ENCODE measurements around the gene GCAT.

The GCAT gene

GRCh38 chr22:37807410-37808293, at the start of gene GCAT:
GCAT (plus strand) TSS chr22:37807934; CDS start chr22:37807968, 34 bp downstream.
- Histone ChIP-seq H3K36me3 (ENCODE audit: control insufficient read depth, insufficient read depth, low read length) (no peaks in the 10 kb centered on the region), H3K4me1 (ENCODE audit: control insufficient read depth, insufficient read depth, low read length) (peaks cover 27% of the 10 kb centered on the region), H3K9ac (ENCODE audit: low read depth, low read length) (peak within 1 kb of the TSS; percentile 65), H3K9me3 (ENCODE audit: control insufficient read depth, insufficient read depth, low read length) (no peaks in the 10 kb centered on the region), H3K27ac (ENCODE audit: low read depth, low read length) (no peak within 1 kb of the TSS), H3K4me3 (ENCODE audit: low read depth, low read length) (peak within 1 kb of the TSS; percentile 86), H3K27me3 (ENCODE audit: control insufficient read depth, insufficient read depth, low read length) (peaks cover 54% of the 10 kb centered on the region)

- Histone ChIP-seq H3K9ac (ENCODE audit: low read depth, low read length) (no peak overlapping the region), H3K36me3 (ENCODE audit: control insufficient read depth, insufficient read depth, low read length) (peaks cover 67% of the 10 kb centered on the region), H3K27ac (ENCODE audit: low read depth, low read length) (no peak overlapping the region)
Observed at GRCh38 chr22:37758694-37759093, 49.0 kb upstream of the GCAT start.

GRCh38 chr22:37759281-37759680, 48.5 kb upstream of the GCAT start:
- no peak overlapping the region for H3K9ac ChIP-seq (ENCODE audit: low read depth, low read length)
- H3K9me3 ChIP-seq (ENCODE audit: control insufficient read depth, insufficient read depth, low read length) = no peaks in the 10 kb centered on the region
- no peaks in the 10 kb centered on the region for H3K4me1 ChIP-seq (ENCODE audit: control insufficient read depth, insufficient read depth, low read length)
- H3K27me3 ChIP-seq (ENCODE audit: control insufficient read depth, insufficient read depth, low read length) = no peaks in the 10 kb centered on the region
- peaks cover 67% of the 10 kb centered on the region for H3K36me3 ChIP-seq (ENCODE audit: control insufficient read depth, insufficient read depth, low read length)
- no peak overlapping the region for H3K27ac ChIP-seq (ENCODE audit: low read depth, low read length)
- no peak overlapping the region for H3K4me3 ChIP-seq (ENCODE audit: low read depth, low read length)

More at GRCh38 chr22:37758694-37759093, 49.0 kb upstream of the GCAT start:
- H3K4me3 ChIP-seq (ENCODE audit: low read depth, low read length) = no peak overlapping the region
- H3K4me1 ChIP-seq (ENCODE audit: control insufficient read depth, insufficient read depth, low read length) = no peaks in the 10 kb centered on the region
- no peaks in the 10 kb centered on the region for H3K9me3 ChIP-seq (ENCODE audit: control insufficient read depth, insufficient read depth, low read length)
- H3K27me3 ChIP-seq (ENCODE audit: control insufficient read depth, insufficient read depth, low read length) = no peaks in the 10 kb centered on the region

DNA sequence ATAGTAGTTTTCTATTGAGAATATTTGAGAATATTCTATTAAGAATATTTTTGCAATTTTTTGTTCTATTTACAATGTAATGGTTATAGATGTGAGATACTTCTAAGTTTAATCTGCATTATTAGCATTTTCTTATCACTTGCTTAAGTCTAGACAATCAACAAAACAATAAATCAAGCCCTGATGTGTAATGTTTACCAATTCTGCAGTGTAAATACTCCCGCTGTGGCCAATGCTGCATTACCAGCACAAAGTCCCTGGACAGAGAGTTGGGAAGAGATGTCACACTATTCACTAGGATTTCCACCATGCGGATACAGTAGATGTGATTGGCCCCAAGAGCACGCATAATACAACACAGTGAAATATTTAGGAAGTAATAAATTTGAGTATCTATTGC, 47.6 kb upstream of the GCAT start:
- no peaks in the 10 kb centered on the region for H3K9me3 ChIP-seq (ENCODE audit: control insufficient read depth, insufficient read depth, low read length)
- no peak overlapping the region for H3K27ac ChIP-seq (ENCODE audit: low read depth, low read length)
- H3K9ac ChIP-seq (ENCODE audit: low read depth, low read length) = no peak overlapping the region
- peaks cover 59% of the 10 kb centered on the region for H3K36me3 ChIP-seq (ENCODE audit: control insufficient read depth, insufficient read depth, low read length)
- no peaks in the 10 kb centered on the region for H3K27me3 ChIP-seq (ENCODE audit: control insufficient read depth, insufficient read depth, low read length)
- H3K4me1 ChIP-seq (ENCODE audit: control insufficient read depth, insufficient read depth, low read length) = no peaks in the 10 kb centered on the region
- no peak overlapping the region for H3K4me3 ChIP-seq (ENCODE audit: low read depth, low read length)

DNA sequence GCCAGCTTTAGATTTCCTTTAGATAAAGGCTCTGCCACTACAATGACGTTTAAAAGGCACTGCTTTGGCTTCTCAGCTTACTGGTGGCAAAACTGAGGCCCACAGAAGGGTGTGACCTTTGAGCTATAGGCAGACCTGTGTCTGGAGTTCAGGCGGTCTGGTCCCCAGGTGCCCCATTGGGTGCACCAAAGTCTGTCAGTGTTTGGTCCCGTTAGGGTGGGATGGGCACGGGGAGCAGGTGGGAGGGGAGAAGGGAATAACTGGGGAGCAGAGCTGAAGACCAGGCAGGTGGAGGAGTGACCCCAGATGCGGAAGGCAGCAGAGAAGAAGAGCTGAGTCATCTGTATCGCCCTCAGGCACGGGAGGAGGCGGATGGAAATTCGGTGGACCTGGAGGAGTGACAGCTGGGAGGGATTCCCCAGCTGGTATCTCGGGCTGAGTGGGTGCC, 45.3 kb upstream of the GCAT start:
- no peaks in the 10 kb centered on the region for H3K4me1 ChIP-seq (ENCODE audit: control insufficient read depth, insufficient read depth, low read length)
- no peaks in the 10 kb centered on the region for H3K27me3 ChIP-seq (ENCODE audit: control insufficient read depth, insufficient read depth, low read length)
- no peak overlapping the region for H3K9ac ChIP-seq (ENCODE audit: low read depth, low read length)
- H3K9me3 ChIP-seq (ENCODE audit: control insufficient read depth, insufficient read depth, low read length) = no peaks in the 10 kb centered on the region
- H3K27ac ChIP-seq (ENCODE audit: low read depth, low read length) = no peak overlapping the region
- H3K36me3 ChIP-seq (ENCODE audit: control insufficient read depth, insufficient read depth, low read length) = peaks cover 43% of the 10 kb centered on the region
- H3K4me3 ChIP-seq (ENCODE audit: low read depth, low read length) = no peak overlapping the region

DNA sequence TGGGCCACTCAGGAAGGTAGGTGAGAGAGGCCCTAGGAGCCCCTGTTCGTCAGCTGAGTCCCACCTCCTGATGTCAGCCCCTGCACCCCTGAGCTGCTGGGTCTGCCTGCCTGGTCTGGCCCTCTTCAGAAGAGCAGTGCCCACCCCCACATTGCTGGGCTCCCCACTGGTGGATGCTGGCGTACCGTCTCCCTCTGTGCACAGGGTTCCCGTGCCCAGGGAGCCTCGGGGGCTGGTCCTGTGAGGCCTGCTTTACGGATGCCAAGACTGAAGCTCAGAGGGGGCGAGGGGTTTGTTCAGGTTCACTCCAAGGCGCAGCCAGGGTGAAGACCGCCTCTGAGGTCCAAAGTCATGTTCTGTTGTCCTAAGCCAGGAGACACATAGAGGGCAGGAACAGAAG, 44.7 kb upstream of the GCAT start:
- Histone ChIP-seq H3K9ac (ENCODE audit: low read depth, low read length) (no peak overlapping the region), H3K36me3 (ENCODE audit: control insufficient read depth, insufficient read depth, low read length) (peaks cover 41% of the 10 kb centered on the region), H3K27ac (ENCODE audit: low read depth, low read length) (no peak overlapping the region), H3K9me3 (ENCODE audit: control insufficient read depth, insufficient read depth, low read length) (no peaks in the 10 kb centered on the region), H3K4me1 (ENCODE audit: control insufficient read depth, insufficient read depth, low read length) (no peaks in the 10 kb centered on the region), H3K27me3 (ENCODE audit: control insufficient read depth, insufficient read depth, low read length) (no peaks in the 10 kb centered on the region), H3K4me3 (ENCODE audit: low read depth, low read length) (no peak overlapping the region)

DNA sequence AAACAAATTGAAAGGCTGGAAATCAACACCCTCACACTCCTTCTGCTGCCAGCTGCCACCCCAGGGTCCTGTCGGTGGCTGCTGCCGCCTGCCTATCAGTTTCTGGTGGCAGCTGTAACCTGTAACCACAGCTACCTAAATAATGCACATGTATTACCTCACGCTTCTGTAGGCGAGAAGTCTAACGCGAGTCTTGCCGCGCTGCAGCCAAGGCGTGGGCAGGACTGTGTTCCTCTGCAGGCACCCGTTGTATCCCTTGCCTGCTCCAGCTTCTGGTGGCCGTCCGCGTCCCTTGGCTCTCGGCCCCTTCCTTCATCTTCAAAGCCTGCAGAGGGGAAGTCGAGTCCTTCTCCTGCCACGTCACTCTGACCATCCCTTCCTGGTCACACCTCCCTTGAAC, 44.1 kb upstream of the GCAT start:
- no peaks in the 10 kb centered on the region for H3K9me3 ChIP-seq (ENCODE audit: control insufficient read depth, insufficient read depth, low read length)
- peaks cover 39% of the 10 kb centered on the region for H3K36me3 ChIP-seq (ENCODE audit: control insufficient read depth, insufficient read depth, low read length)

GRCh38 chr22:37764622-37765021, 43.1 kb upstream of the GCAT start:
- no peaks in the 10 kb centered on the region for H3K4me1 ChIP-seq (ENCODE audit: control insufficient read depth, insufficient read depth, low read length)
- peaks cover 35% of the 10 kb centered on the region for H3K36me3 ChIP-seq (ENCODE audit: control insufficient read depth, insufficient read depth, low read length)
- H3K27me3 ChIP-seq (ENCODE audit: control insufficient read depth, insufficient read depth, low read length) = no peaks in the 10 kb centered on the region
- H3K9me3 ChIP-seq (ENCODE audit: control insufficient read depth, insufficient read depth, low read length) = no peaks in the 10 kb centered on the region
- no peak overlapping the region for H3K9ac ChIP-seq (ENCODE audit: low read depth, low read length)
- no peak overlapping the region for H3K27ac ChIP-seq (ENCODE audit: low read depth, low read length)
- no peak overlapping the region for H3K4me3 ChIP-seq (ENCODE audit: low read depth, low read length)

More for the DNA sequence above, 44.1 kb upstream of the GCAT start:
- Histone ChIP-seq H3K27ac (ENCODE audit: low read depth, low read length) (no peak overlapping the region), H3K9ac (ENCODE audit: low read depth, low read length) (no peak overlapping the region), H3K27me3 (ENCODE audit: control insufficient read depth, insufficient read depth, low read length) (no peaks in the 10 kb centered on the region), H3K4me1 (ENCODE audit: control insufficient read depth, insufficient read depth, low read length) (no peaks in the 10 kb centered on the region), H3K4me3 (ENCODE audit: low read depth, low read length) (no peak overlapping the region)

- no peaks in the 10 kb centered on the region for H3K4me1 ChIP-seq (ENCODE audit: control insufficient read depth, insufficient read depth, low read length)
- no peak overlapping the region for H3K4me3 ChIP-seq (ENCODE audit: low read depth, low read length)
- H3K27me3 ChIP-seq (ENCODE audit: control insufficient read depth, insufficient read depth, low read length) = no peaks in the 10 kb centered on the region
- peaks cover 26% of the 10 kb centered on the region for H3K36me3 ChIP-seq (ENCODE audit: control insufficient read depth, insufficient read depth, low read length)
- H3K27ac ChIP-seq (ENCODE audit: low read depth, low read length) = no peak overlapping the region
- H3K9me3 ChIP-seq (ENCODE audit: control insufficient read depth, insufficient read depth, low read length) = no peaks in the 10 kb centered on the region
- H3K9ac ChIP-seq (ENCODE audit: low read depth, low read length) = no peak overlapping the region
Observed at GRCh38 chr22:37765498-37765897, 42.2 kb upstream of the GCAT start.

GRCh38 chr22:37765953-37766576, 41.7 kb upstream of the GCAT start:
- Histone ChIP-seq H3K27ac (ENCODE audit: low read depth, low read length) (no peak overlapping the region), H3K4me3 (ENCODE audit: low read depth, low read length) (no peak overlapping the region), H3K36me3 (ENCODE audit: control insufficient read depth, insufficient read depth, low read length) (peaks cover 23% of the 10 kb centered on the region), H3K9ac (ENCODE audit: low read depth, low read length) (no peak overlapping the region), H3K4me1 (ENCODE audit: control insufficient read depth, insufficient read depth, low read length) (no peaks in the 10 kb centered on the region), H3K9me3 (ENCODE audit: control insufficient read depth, insufficient read depth, low read length) (no peaks in the 10 kb centered on the region), H3K27me3 (ENCODE audit: control insufficient read depth, insufficient read depth, low read length) (no peaks in the 10 kb centered on the region)

DNA sequence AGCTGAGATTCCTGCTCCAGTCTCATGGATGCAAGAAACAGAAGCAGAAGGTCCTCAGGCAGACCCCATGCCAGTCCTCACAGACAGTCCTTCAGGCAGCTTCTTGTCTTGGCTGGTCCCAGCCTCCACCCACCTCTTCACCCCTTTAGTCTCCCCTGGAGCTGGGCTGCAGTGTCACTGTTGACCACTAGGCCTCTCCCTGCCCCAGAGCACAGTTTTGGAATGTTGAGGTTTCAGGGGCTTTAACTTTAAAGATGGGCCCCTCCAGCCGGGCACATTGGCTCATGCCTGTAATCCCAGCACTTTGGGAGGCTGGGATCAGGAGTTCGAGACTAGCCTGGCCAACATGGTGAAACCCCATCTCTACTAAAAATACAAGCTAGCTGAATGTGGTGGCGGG, 39.5 kb upstream of the GCAT start:
- H3K27me3 ChIP-seq (ENCODE audit: control insufficient read depth, insufficient read depth, low read length) = no peaks in the 10 kb centered on the region
- H3K36me3 ChIP-seq (ENCODE audit: control insufficient read depth, insufficient read depth, low read length) = peaks cover 40% of the 10 kb centered on the region
- no peak overlapping the region for H3K4me3 ChIP-seq (ENCODE audit: low read depth, low read length)
- no peak overlapping the region for H3K9ac ChIP-seq (ENCODE audit: low read depth, low read length)
- no peaks in the 10 kb centered on the region for H3K9me3 ChIP-seq (ENCODE audit: control insufficient read depth, insufficient read depth, low read length)
- H3K27ac ChIP-seq (ENCODE audit: low read depth, low read length) = no peak overlapping the region
- H3K4me1 ChIP-seq (ENCODE audit: control insufficient read depth, insufficient read depth, low read length) = no peaks in the 10 kb centered on the region

Data from HUES48 (cell line).